ENCODE measurements around the gene EIF2AK2.

- TF ChIP-seq POLR2A (IDR thresholded peaks at IDR 0.05; ENCODE audit: low read length) (no peak), GATA1 (IDR thresholded peaks at IDR 0.05; ENCODE audit: low read depth, low read length) (no peak)
Measured at GRCh38 chr2:37100054-37100453, 56.7 kb downstream of the EIF2AK2 start.

All from erythroblast (primary cell).